Neural progenitor cell (in vitro differentiated cells): ENCODE results near the gene GCFC2.

Source experiments
- EZH2 ChIP-seq: fragments of 200-600 bp; sonication (generic); IDR thresholded peaks from 2 replicates; pipeline ENCODE4 v1.6.1; 2017; ENCODE audit warnings: antibody characterized with exemption, mild to moderate bottlenecking, moderate library complexity
- TF ChIP-seq, protein P1 (sequence below): fragments of 200-600 bp; sonication (generic); IDR thresholded peaks from 2 replicates; pipeline ENCODE4 v1.5.1; 2017; ENCODE audit warnings: antibody characterized with exemption, mild to moderate bottlenecking

DNA sequence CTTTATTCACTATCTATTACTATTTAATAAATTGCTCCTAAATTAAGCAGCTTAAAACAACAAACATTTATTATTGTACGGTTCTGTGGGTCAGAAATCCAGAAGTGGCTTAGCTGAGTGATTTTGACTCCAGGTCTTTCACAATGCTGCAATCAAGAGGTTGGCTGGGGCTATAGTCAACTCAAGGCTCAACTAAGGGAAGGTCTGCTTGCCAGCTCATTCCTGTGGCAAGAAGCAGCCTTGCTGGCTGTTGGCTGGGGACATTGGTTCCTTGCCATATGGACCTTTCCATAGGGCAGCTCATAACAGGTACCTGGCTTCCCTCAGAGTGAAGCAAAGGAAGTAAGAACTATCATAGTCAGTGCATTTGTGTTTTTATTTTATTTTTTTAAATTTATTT is 69.1 kb downstream of the GCFC2 start:
- TF ChIP-seq, protein P1, sequence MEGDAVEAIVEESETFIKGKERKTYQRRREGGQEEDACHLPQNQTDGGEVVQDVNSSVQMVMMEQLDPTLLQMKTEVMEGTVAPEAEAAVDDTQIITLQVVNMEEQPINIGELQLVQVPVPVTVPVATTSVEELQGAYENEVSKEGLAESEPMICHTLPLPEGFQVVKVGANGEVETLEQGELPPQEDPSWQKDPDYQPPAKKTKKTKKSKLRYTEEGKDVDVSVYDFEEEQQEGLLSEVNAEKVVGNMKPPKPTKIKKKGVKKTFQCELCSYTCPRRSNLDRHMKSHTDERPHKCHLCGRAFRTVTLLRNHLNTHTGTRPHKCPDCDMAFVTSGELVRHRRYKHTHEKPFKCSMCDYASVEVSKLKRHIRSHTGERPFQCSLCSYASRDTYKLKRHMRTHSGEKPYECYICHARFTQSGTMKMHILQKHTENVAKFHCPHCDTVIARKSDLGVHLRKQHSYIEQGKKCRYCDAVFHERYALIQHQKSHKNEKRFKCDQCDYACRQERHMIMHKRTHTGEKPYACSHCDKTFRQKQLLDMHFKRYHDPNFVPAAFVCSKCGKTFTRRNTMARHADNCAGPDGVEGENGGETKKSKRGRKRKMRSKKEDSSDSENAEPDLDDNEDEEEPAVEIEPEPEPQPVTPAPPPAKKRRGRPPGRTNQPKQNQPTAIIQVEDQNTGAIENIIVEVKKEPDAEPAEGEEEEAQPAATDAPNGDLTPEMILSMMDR: no peak
- no peak for TF ChIP-seq EZH2
